Mucosa of rectum (tissue), 2 donors: ENCODE data around the gene AMBRA1.

Experiments
- H3K27ac ChIP-seq, 2 donors: one replicate each; pipeline ENCODE4 v1.7.0; 2013; ENCODE audit warnings: inconsistent platforms in 2 of 2, low read depth in 2 of 2, low read length in 2 of 2
- H3K27me3 ChIP-seq, 2 donors: one replicate each; pipeline ENCODE4 v1.7.0; 2013; ENCODE audit warnings: low read length in 2 of 2; ENCODE audit not compliant: control insufficient read depth in 2 of 2, insufficient read depth in 2 of 2
- H3K36me3 ChIP-seq, 2 donors: one replicate each; pipeline ENCODE4 v1.7.0; 2013; ENCODE audit warnings: low read length in 2 of 2; ENCODE audit not compliant: control insufficient read depth in 2 of 2, insufficient read depth in 2 of 2
- H3K4me1 ChIP-seq, 2 donors: one replicate each; pipeline ENCODE4 v1.7.0; 2013; ENCODE audit warnings: low read length in 2 of 2, mild to moderate bottlenecking in 1 of 2; ENCODE audit not compliant: control insufficient read depth in 2 of 2, insufficient read depth in 2 of 2
- H3K4me3 ChIP-seq, 2 donors: one replicate each; pipeline ENCODE4 v1.7.0; 2013; ENCODE audit warnings: low read length in 2 of 2
- H3K9ac ChIP-seq, 2 donors: one replicate each; pipeline ENCODE4 v1.7.0; 2013; ENCODE audit warnings: low read length in 2 of 2, low read depth in 1 of 2, mild to moderate bottlenecking in 1 of 2
- H3K9me3 ChIP-seq, 2 donors: one replicate each; pipeline ENCODE4 v1.7.0; 2013; ENCODE audit warnings: low read length in 2 of 2; ENCODE audit not compliant: control insufficient read depth in 2 of 2
- donor health status: healthy.
- donor health status: Normal muscosa, but diverticular disease.

Gene AMBRA1

DNA sequence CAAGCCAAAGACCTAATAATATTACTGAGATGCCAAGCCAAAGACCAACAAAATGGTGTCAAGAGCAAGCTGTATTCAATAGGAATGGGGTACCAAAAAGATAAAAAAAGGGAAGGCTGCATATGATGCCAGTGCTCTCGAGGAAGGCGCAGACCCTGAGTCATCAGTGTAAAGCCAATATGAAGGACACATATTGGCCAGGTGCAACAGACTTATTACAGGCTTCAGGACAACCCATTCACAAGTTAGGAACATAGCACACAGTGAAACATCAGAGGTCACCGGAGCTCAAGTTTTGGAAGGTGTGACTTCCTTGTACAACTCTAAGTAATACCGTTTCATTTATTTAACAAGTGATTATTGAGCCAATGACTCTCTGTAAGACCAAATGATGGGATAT is 58.1 kb downstream of the AMBRA1 start:
- H3K9me3 ChIP-seq, result no peaks in the 10 kb centered on the region

DNA sequence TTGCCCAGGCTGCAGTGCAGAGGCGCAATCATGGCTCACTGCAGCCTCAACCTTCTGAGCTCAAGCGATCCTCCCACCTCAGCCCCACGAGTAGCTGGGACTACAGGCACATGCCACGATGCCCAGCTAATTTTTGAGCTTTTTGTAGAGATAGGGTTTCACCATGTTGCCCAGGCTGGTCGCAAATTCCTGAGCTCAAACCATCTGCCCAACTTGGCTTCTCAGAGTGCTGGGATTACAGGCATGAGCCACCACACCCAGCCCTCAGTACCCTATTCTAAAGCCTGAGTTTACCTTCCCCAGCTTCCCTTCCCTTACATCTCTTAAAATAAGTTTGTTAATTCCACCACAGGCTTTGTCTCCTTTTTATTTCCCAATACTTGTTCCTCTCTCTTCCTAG is 59.1 kb downstream of the AMBRA1 start:
- H3K4me3 ChIP-seq, result no peak overlapping the region
- no peak overlapping the region for H3K9ac ChIP-seq
- H3K27me3 ChIP-seq, result no peaks in the 10 kb centered on the region
- H3K4me1 ChIP-seq, result no peaks in the 10 kb centered on the region
- no peaks in the 10 kb centered on the region for H3K36me3 ChIP-seq
- H3K9me3 ChIP-seq, result no peaks in the 10 kb centered on the region
- H3K27ac ChIP-seq, result no peak overlapping the region

More for the DNA sequence above, 58.1 kb downstream of the AMBRA1 start:
- H3K27ac ChIP-seq, result no peak overlapping the region
- H3K4me1 ChIP-seq, result no peaks in the 10 kb centered on the region
- H3K27me3 ChIP-seq, result no peaks in the 10 kb centered on the region
- no peak overlapping the region for H3K9ac ChIP-seq
- no peak overlapping the region for H3K4me3 ChIP-seq
- H3K36me3 ChIP-seq, result peaks cover 0 to 6% of the 10 kb centered on the region in 2 donors

DNA sequence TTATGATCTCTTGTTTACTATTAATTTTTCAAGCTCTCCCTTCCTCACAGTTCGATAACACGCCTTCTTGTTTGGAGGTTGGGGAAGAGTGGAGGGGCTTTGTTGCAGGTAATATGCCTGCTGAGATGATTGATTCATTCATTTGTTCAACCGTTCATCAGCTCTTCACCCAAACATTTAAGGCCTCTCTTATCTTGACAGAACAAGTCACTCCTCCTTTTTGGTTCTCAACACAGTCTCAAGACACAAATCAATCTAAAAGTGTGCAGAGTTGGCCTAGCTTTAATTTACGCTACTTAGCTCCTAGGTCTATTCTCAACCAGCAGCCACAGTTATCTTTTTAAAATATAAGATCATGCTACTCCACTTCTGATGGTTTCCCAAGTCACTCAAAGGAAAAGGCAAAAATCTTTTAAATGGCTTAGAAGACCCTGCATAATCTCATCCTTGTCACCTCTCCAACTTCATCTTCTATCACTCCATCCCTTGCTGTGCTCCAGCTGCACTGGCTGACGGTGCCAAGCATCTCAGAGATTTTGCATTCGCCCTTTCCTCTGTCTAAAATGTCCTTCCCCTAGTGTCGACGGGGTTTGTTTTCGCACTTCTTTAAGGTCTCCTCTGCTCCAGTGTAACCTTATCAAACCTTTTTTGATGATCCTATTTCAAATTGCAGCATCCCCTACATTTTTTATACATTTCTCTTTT is 60.3 kb downstream of the AMBRA1 start:
- Histone ChIP-seq H3K27ac (no peak overlapping the region), H3K4me1 (no peaks in the 10 kb centered on the region), H3K9ac (no peak overlapping the region), H3K4me3 (no peak overlapping the region), H3K27me3 (no peaks in the 10 kb centered on the region), H3K9me3 (no peaks in the 10 kb centered on the region), H3K36me3 (no peaks in the 10 kb centered on the region)

DNA sequence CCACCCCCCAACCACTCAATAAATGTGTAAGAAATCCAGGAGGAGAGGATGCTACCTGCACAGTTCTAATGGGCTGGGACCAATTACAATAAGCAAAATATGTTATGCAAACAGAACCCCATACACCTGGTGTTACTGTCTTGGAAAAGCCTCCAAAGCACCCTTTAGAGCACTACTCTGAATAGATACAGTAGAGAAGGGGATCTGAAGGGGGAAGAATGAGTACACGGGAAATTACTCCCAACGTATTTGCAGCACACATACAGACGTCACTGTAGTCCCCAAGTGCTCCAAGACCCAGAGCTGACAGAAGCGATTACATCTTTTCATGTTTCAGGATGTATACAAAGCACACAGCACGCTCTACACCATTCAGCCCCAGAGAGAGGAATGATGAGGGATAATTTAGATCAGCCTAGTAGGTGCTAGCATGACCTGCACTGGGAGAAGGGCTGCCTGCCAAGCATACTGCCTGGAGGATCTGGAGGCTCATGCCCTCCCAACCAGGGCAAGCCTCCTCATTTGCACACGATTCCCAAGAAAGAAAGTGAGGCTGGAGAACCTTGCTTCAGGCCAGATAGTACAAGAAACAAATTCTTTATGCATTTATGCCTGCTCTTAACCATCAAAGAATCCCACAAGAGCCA is 63.8 kb downstream of the AMBRA1 start:
- H3K9me3 ChIP-seq, result no peaks in the 10 kb centered on the region
- H3K4me1 ChIP-seq, result peaks cover 0 to 2% of the 10 kb centered on the region in 2 donors
- H3K4me3 ChIP-seq, result no peak overlapping the region
- H3K27ac ChIP-seq, result no peak overlapping the region
- H3K27me3 ChIP-seq, result no peaks in the 10 kb centered on the region
- H3K36me3 ChIP-seq, result no peaks in the 10 kb centered on the region
- no peak overlapping the region for H3K9ac ChIP-seq

- Histone ChIP-seq H3K4me1 (peaks cover 0 to 10% of the 10 kb centered on the region in 2 donors), H3K4me3 (no peak overlapping the region), H3K9ac (no peak overlapping the region), H3K36me3 (no peaks in the 10 kb centered on the region), H3K27me3 (no peaks in the 10 kb centered on the region), H3K27ac (no peak overlapping the region), H3K9me3 (no peaks in the 10 kb centered on the region)
Observed at GRCh38 chr11:46529095-46529905, 64.5 kb downstream of the AMBRA1 start.

DNA sequence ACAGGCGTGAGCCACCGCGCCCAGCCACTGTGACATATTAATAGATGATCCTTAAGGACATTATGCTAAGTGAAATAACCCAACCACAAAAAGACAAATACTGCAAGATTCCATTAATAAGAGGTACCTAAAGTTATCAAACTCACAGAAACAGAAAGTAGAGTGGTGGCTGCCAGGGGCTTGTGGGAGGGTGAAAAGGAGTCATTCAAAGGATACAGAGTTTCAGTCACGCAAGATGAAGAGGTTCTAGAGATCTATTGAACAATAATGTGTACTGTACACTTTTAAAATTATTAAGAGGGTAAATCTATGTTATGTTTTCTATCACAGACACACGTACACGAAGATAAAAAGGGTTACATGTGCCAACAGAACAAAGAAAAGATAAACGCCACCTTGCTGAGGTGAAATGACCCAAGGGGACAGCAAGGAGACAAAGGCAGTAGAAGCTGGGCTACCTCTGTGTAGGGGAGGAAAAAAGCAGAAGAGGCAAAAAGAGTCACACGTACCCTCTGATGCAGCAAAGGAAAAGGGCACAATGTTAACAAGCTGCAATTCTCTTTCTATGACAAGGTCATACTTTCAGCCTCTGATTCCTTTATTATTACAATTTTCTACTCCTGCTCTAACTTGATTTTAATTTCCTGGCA is 65.3 kb downstream of the AMBRA1 start:
- no peaks in the 10 kb centered on the region for H3K36me3 ChIP-seq
- H3K9me3 ChIP-seq, result no peaks in the 10 kb centered on the region
- H3K27me3 ChIP-seq, result no peaks in the 10 kb centered on the region
- H3K4me1 ChIP-seq, result peaks cover 2 to 15% of the 10 kb centered on the region in 2 donors
- no peak overlapping the region for H3K9ac ChIP-seq
- no peak overlapping the region for H3K4me3 ChIP-seq
- no peak overlapping the region for H3K27ac ChIP-seq

DNA sequence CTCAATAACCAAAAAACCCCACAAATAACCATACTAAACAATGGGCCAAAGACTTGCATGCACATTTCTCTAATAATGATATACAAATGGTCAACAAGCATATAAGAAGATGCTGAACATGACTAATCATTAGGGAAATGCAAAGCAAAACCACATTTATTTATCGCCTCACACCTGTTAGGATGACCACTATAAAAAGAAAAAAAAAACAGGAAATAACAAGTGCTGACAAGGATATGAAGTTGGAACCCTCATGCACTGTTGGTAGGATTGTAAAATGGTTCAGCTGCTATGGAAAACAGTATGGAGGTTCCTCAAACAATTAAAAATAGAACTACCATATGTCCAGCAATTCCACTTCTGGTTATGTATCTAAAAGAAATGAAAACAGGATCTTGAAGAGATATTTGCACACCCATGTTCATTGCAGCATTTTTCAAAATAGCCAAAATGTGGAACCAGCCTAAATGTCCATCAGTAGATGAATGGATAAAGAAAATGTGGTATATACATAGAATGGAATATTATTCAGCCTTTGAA is 66.2 kb downstream of the AMBRA1 start:
- no peak overlapping the region for H3K9ac ChIP-seq
- no peaks in the 10 kb centered on the region for H3K9me3 ChIP-seq
- no peaks in the 10 kb centered on the region for H3K27me3 ChIP-seq
- H3K27ac ChIP-seq, result no peak overlapping the region
- no peak overlapping the region for H3K4me3 ChIP-seq
- H3K36me3 ChIP-seq, result no peaks in the 10 kb centered on the region
- peaks cover 11 to 24% of the 10 kb centered on the region in 2 donors for H3K4me1 ChIP-seq

GRCh38 chr11:46526216-46527215 is 67.3 kb downstream of the AMBRA1 start:
- Histone ChIP-seq H3K9ac (no peak overlapping the region), H3K36me3 (no peaks in the 10 kb centered on the region), H3K27ac (no peak overlapping the region), H3K27me3 (no peaks in the 10 kb centered on the region), H3K4me1 (peaks cover 11 to 29% of the 10 kb centered on the region in 2 donors), H3K9me3 (no peaks in the 10 kb centered on the region), H3K4me3 (no peak overlapping the region)

DNA sequence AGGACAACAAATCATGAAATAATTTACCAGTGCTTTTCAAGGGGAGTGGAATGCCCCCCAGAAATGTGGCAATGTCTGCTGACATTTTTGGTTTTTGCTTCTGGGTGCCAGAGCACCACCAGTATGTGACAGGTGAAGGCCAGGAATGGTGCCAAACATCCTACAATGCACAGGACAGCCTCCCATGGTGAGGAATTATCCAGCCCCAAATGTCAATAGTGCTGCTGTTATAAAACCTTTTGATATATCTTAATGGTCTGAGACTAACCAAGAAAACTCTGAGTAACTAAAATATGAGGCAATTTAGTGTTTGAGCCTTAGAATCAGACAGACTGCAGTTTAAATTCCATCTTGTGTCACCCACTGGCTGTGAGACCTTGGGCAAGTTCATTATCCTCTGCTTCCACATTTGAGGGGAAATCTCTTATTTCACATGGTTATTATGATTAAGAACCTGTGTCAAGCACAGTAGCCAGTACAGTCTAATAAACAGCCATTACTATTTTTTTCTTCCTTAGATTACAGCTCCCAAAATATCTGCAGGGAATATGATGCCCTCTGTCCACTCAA is 69.5 kb downstream of the AMBRA1 start:
- Histone ChIP-seq H3K4me1 (peaks cover 20 to 34% of the 10 kb centered on the region in 2 donors), H3K9me3 (no peaks in the 10 kb centered on the region), H3K27me3 (no peaks in the 10 kb centered on the region), H3K4me3 (no peak overlapping the region), H3K9ac (no peak overlapping the region), H3K36me3 (no peaks in the 10 kb centered on the region), H3K27ac (peak overlapping the region; percentile 14 to 25)
